H1 (cell line): ENCODE results near the gene TTC28. TPM values are rescaled to one million over a fixed set of nuclear protein-coding genes. Genes with fewer than 3 reads are reported as not detected.

ENCODE experiments used
- CTCF ChIA-PET: fragments of 300-600 bp; sonication (Branson Sonifier 250); formaldehyde crosslinking; loops from one replicate; lab custom pipeline; 2021; ENCODE audit not compliant: partially characterized antibody; lab: Charles Lee
- POLR2A ChIA-PET: fragments of 300-600 bp; sonication (Branson Sonifier 250); formaldehyde crosslinking; loops from one replicate; lab custom pipeline; 2021; ENCODE audit warnings: inconsistent platforms; ENCODE audit not compliant: partially characterized antibody; lab: Charles Lee
- DNase-seq, 2 experiments: peaks; one replicate each; pipeline versions ENCODE4 v3.0.0 to v3.0.0-alpha.2; 2010 to 2022; ENCODE audit warnings: low spot score in 2 of 2, low read depth in 1 of 2, mixed read lengths in 1 of 2
- FAIRE-seq: peaks from 2 replicates; lab custom pipeline; 2011; peaks lifted over from hg19 to GRCh38; lab: Jason Lieb, UNC
- H2AFZ ChIP-seq: 2 replicates; pipeline ENCODE4 v1.8.1; 2012; ENCODE audit warnings: low read length, inconsistent platforms
- H2AK5ac ChIP-seq: 2 replicates; pipeline ENCODE4 v1.6.1; 2013; ENCODE audit warnings: low read depth, low read length
- H2BK120ac ChIP-seq: replicated peaks from 2 replicates; pipeline ENCODE3; 2013; ENCODE audit warnings: low read depth, low read length, inconsistent platforms
- H2BK12ac ChIP-seq: 2 replicates; pipeline ENCODE4 v1.6.1; 2013; ENCODE audit warnings: low read depth, low read length
- H2BK15ac ChIP-seq: 2 replicates; pipeline ENCODE4 v1.6.1; 2013; ENCODE audit warnings: low read length
- H2BK20ac ChIP-seq: 2 replicates; pipeline ENCODE4 v1.6.1; 2013; ENCODE audit warnings: low read length
- H2BK5ac ChIP-seq: 2 replicates; pipeline ENCODE4 v1.6.1; 2013; ENCODE audit warnings: low read depth, low read length
- H3K14ac ChIP-seq: 2 replicates; pipeline ENCODE4 v1.6.1; 2013; ENCODE audit warnings: inconsistent platforms; ENCODE audit not compliant: insufficient read length
- H3K18ac ChIP-seq: 2 replicates; pipeline ENCODE4 v1.6.1; 2013; ENCODE audit warnings: low read length; ENCODE audit errors: extremely low read depth
- H3K23ac ChIP-seq: 2 replicates; pipeline ENCODE4 v1.6.1; 2013; ENCODE audit warnings: inconsistent platforms; ENCODE audit not compliant: insufficient read length
- H3K23me2 ChIP-seq: 2 replicates; pipeline ENCODE4 v1.6.1; 2013; ENCODE audit warnings: low read depth, low read length
- H3K27ac ChIP-seq: 2 replicates; pipeline ENCODE4 v1.6.1; 2011; ENCODE audit warnings: low read depth, low read length, inconsistent platforms
- H3K27me3 ChIP-seq, 4 experiments: replicated peaks in 1 of 4; 1 replicate in 1 of 4; 2 replicates in 3 of 4; pipeline versions ENCODE4 v1.6.1 to v1.8.1; 2011 to 2013; ENCODE audit warnings: low read length in 3 of 4, mild to moderate bottlenecking in 3 of 4, inconsistent platforms in 2 of 4, mixed read lengths in 2 of 4, moderate library complexity in 1 of 4; ENCODE audit not compliant: control insufficient read depth in 3 of 4, insufficient read depth in 3 of 4; ENCODE audit errors: extremely low read depth in 1 of 4
- H3K36me3 ChIP-seq, 4 experiments: 2 replicates each; pipeline versions ENCODE4 v1.6.1 to v1.8.1; 2011 to 2013; ENCODE audit warnings: mild to moderate bottlenecking in 4 of 4, low read length in 3 of 4, moderate library complexity in 2 of 4, control low read depth in 1 of 4, inconsistent platforms in 1 of 4; ENCODE audit not compliant: insufficient read depth in 4 of 4, control insufficient read depth in 2 of 4
- H3K4ac ChIP-seq: replicated peaks from 2 replicates; pipeline ENCODE3; 2013; ENCODE audit warnings: low read length, low read depth, mixed read lengths, inconsistent platforms; ENCODE audit not compliant: insufficient read length
- H3K4me1 ChIP-seq, 4 experiments: replicated peaks in 1 of 4; 1 replicate in 1 of 4; 2 replicates in 3 of 4; pipeline versions ENCODE4 v1.6.1 to v1.8.1; 2011 to 2013; ENCODE audit warnings: low read length in 3 of 4, inconsistent platforms in 2 of 4, mixed read lengths in 1 of 4; ENCODE audit not compliant: insufficient read depth in 4 of 4, control insufficient read depth in 3 of 4
- H3K4me2 ChIP-seq, 2 experiments: 2 replicates each; pipeline versions ENCODE4 v1.6.1 to v1.8.1; 2011 to 2013; ENCODE audit warnings: low read depth in 2 of 2, low read length in 2 of 2, control low read depth in 1 of 2, inconsistent platforms in 1 of 2, mild to moderate bottlenecking in 1 of 2; ENCODE audit not compliant: insufficient read depth in 1 of 2
- H3K4me3 ChIP-seq, 4 experiments: fragments of 200-600, 300-600 bp in 1 of 4; sonication (generic), shearing (Covaris generic), sonication (Bioruptor Twin) in 1 of 4; 2 replicates each; pipeline versions ENCODE4 v1.5.1 to v1.8.1; 2011 to 2016; ENCODE audit warnings: low read length in 4 of 4, low read depth in 3 of 4, control low read depth in 2 of 4, inconsistent platforms in 2 of 4, mild to moderate bottlenecking in 2 of 4, mixed read lengths in 1 of 4, moderate library complexity in 1 of 4; ENCODE audit not compliant: insufficient read depth in 2 of 4; ENCODE audit errors: extremely low read depth in 1 of 4
- H3K56ac ChIP-seq: replicated peaks from 2 replicates; pipeline ENCODE3; 2013; ENCODE audit warnings: low read depth, mild to moderate bottlenecking, mixed read lengths, low read length, inconsistent platforms; ENCODE audit not compliant: insufficient read length
- H3K79me1 ChIP-seq: 2 replicates; pipeline ENCODE4 v1.6.1; 2013; ENCODE audit warnings: low read depth, low read length, control low read depth
- H3K79me2 ChIP-seq, 2 experiments: 2 replicates each; pipeline versions ENCODE4 v1.6.1 to v1.8.1; 2012 to 2013; ENCODE audit warnings: low read length in 2 of 2, mild to moderate bottlenecking in 2 of 2, inconsistent platforms in 1 of 2; ENCODE audit not compliant: insufficient read depth in 2 of 2, control insufficient read depth in 1 of 2
- H3K9ac ChIP-seq, 4 experiments: replicated peaks in 1 of 4; 1 replicate in 1 of 4; 2 replicates in 3 of 4; pipeline versions ENCODE4 v1.6.1 to v1.8.1; 2011 to 2013; ENCODE audit warnings: low read depth in 3 of 4, low read length in 3 of 4, control low read depth in 2 of 4, mild to moderate bottlenecking in 2 of 4, moderate library complexity in 2 of 4, inconsistent platforms in 1 of 4; ENCODE audit errors: extremely low read depth in 1 of 4
- H3K9me3 ChIP-seq, 2 experiments: 2 replicates each; pipeline versions ENCODE4 v1.6.1 to v1.8.1; 2012 to 2013; ENCODE audit warnings: mild to moderate bottlenecking in 2 of 2, moderate library complexity in 2 of 2, control low read depth in 1 of 2, inconsistent platforms in 1 of 2, low read depth in 1 of 2, low read length in 1 of 2, mixed read lengths in 1 of 2; ENCODE audit not compliant: insufficient read depth in 2 of 2
- H4K20me1 ChIP-seq, 2 experiments: replicated peaks in 1 of 2; 2 replicates each; pipeline versions ENCODE3 to v1.8.1; 2011 to 2013; ENCODE audit warnings: inconsistent platforms in 2 of 2, low read length in 2 of 2, mild to moderate bottlenecking in 1 of 2; ENCODE audit not compliant: insufficient read depth in 2 of 2, control insufficient read depth in 1 of 2
- H4K5ac ChIP-seq: 2 replicates; pipeline ENCODE4 v1.6.1; 2013; ENCODE audit warnings: low read length, low read depth, mixed read lengths, inconsistent platforms; ENCODE audit not compliant: insufficient read length
- H4K8ac ChIP-seq: 2 replicates; pipeline ENCODE4 v1.8.0; 2013; ENCODE audit warnings: mild to moderate bottlenecking, moderate library complexity, low read length, inconsistent platforms; ENCODE audit not compliant: insufficient read depth; ENCODE audit errors: extremely low read depth
- H4K91ac ChIP-seq: replicated peaks from 2 replicates; pipeline ENCODE3; 2013; ENCODE audit warnings: low read length, mixed read lengths, inconsistent platforms; ENCODE audit not compliant: insufficient read length
- BACH1 ChIP-seq: IDR thresholded peaks from 2 replicates; pipeline ENCODE4 v1.6.1; 2012; ENCODE audit warnings: low read length, improper control_type of control experiment
- SIX5 ChIP-seq: IDR thresholded peaks from 2 replicates; pipeline ENCODE4 v1.6.1; 2011; ENCODE audit warnings: mild to moderate bottlenecking, low read depth, low read length
- SP2 ChIP-seq: IDR thresholded peaks from 2 replicates; pipeline ENCODE4 v1.6.1; 2012; ENCODE audit warnings: mild to moderate bottlenecking, low read length, inconsistent platforms
- WGBS, 2 experiments: shearing (Covaris generic) in 1 of 2; methylation state at CpG; one replicate each; pipeline versions ENCODE4 v1.1.6 to v1.1.7; 2013 to 2015; ENCODE audit warnings: low lambda C conversion rate in 2 of 2, mixed read lengths in 2 of 2, inconsistent platforms in 1 of 2, low coverage in 1 of 2, missing lambda C conversion rate in 1 of 2; ENCODE audit not compliant: insufficient replicate concordance in 2 of 2, insufficient coverage in 1 of 2, insufficient read length in 1 of 2; ENCODE audit errors: extremely low coverage in 1 of 2, missing lambda C conversion rate in 1 of 2; 5-methylcytosine and 5-hydroxymethylcytosine counted together
- polyA plus RNA-seq, 7 experiments: library from polyadenylated mRNA; depleted of rRNA in 3 of 7; stranded (reverse) in 5 of 7; unstranded in 2 of 7; fragments of >200 nt in 5 of 7; fragments of 200-250 nt in 2 of 7; gene quantifications; 1 replicate in 5 of 7; 2 replicates in 1 of 7; 4 replicates in 1 of 7; pipeline versions ENCODE4 v1.2.1 to v1.2.3, GENCODE V29; 2011 to 2013; ENCODE audit warnings: missing spikeins in 2 of 7, mixed read lengths in 2 of 7
- total RNA-seq: library from RNA; stranded (reverse); fragmentation: NEBNext Ultra II Directional; extraction: Animal tissue kit (Norgen Biotek cat#: 25700); gene quantifications from 2 replicates; pipeline ENCODE4 v1.2.1, GENCODE V29; 2021

The TTC28 gene
- total and polyA plus RNA-seq, 2 of the 8 experiments (the other 6 are each of a cell fraction or from before 2014, with no cell fraction given) = 2.6 to 12.6 TPM

DNA sequence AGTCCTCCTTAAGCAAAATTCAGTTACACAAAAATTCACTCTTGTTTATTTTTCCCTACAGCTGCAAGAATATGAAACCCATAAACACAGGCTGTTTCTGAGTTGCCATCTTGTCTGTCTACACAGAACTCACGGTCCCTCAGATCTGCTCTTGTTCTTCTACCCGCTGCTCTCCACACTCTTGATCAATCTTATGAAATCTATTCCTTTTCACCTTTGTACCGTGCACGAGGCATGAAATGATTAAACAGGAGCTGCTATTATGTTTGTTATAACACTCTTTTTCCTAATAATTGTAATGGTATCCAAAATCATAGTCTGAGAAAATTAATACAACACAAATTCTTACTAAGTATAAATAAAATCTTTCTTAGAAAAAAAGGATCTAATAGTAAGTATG lies 494.5 kb downstream of the TTC28 start:
- TF ChIP-seq SP2 (no peak), BACH1 (no peak), SIX5 (no peak)
- CTCF ChIA-PET = no interaction called here
- no peak overlapping the region for H3K18ac ChIP-seq
- no peaks in the 10 kb centered on the region for H3K79me2 ChIP-seq
- H3K56ac ChIP-seq = no peak overlapping the region
- no peak overlapping the region for H4K8ac ChIP-seq
- H3K23me2 ChIP-seq = no peaks in the 10 kb centered on the region
- no peak overlapping the region for H3K23ac ChIP-seq
- no peaks in the 10 kb centered on the region for H3K9me3 ChIP-seq
- no peak overlapping the region for H3K4ac ChIP-seq
- no peaks in the 10 kb centered on the region for H4K20me1 ChIP-seq
- no peak overlapping the region for H2BK120ac ChIP-seq
- no peak overlapping the region for H3K9ac ChIP-seq
- POLR2A ChIA-PET = no interaction called here
- no peak overlapping the region for H3K4me3 ChIP-seq
- H4K91ac ChIP-seq = no peak overlapping the region
- no peak overlapping the region for H4K5ac ChIP-seq
- no peak overlapping the region for H2BK15ac ChIP-seq
- H3K79me1 ChIP-seq = no peaks in the 10 kb centered on the region
- no peak overlapping the region for H2AK5ac ChIP-seq
- H3K4me1 ChIP-seq = peaks cover 0 to 7% (median 3%) of the 10 kb centered on the region in 4 experiments; a peak in 4 of 7 replicates
- no peak overlapping the region for H3K4me2 ChIP-seq
- H2AFZ ChIP-seq = no peak overlapping the region
- H2BK5ac ChIP-seq = no peak overlapping the region
- H2BK12ac ChIP-seq = no peak overlapping the region
- WGBS, 2 experiments = 90% methylated on average over 4 of the region's 4 CpGs; no CpG with 5 or more reads in 1 of the 2 experiments
- H3K36me3 ChIP-seq = no peaks in the 10 kb centered on the region; a peak in 1 of 8 replicates
- no peak overlapping the region for H2BK20ac ChIP-seq
- no peak for FAIRE-seq
- no peak overlapping the region for H3K27ac ChIP-seq
- DNase-seq = no peak
- H3K27me3 ChIP-seq = no peaks in the 10 kb centered on the region
- H3K14ac ChIP-seq = no peak overlapping the region
